ENCODE results near the gene TSSK3.
A peak's percentile ranks its signal among the peaks of the same experiment; 100 is the strongest.

The TSSK3 gene

GRCh38 chr1:32398401-32398800 is 36.1 kb downstream of the TSSK3 start:
- DNase-seq (ENCODE audit: low read depth in 2 of 2) = no peak

- DNase-seq (ENCODE audit: low read depth in 2 of 2) = no peak
Measured at GRCh38 chr1:32399843-32400242, 37.5 kb downstream of the TSSK3 start.

GRCh38 chr1:32400876-32401631 is 38.7 kb downstream of the TSSK3 start:
- DNase-seq (ENCODE audit: low read depth in 2 of 2) = peak in 1 of 2 donors; percentile 44

- DNase-seq (ENCODE audit: low read depth in 2 of 2) = no peak
Measured at GRCh38 chr1:32404946-32405345, 42.6 kb downstream of the TSSK3 start.

- no peak for DNase-seq (ENCODE audit: low read depth in 2 of 2)
Measured at GRCh38 chr1:32405672-32406467, 43.5 kb downstream of the TSSK3 start.

- DNase-seq (ENCODE audit: low read depth in 2 of 2) = no peak
Measured at GRCh38 chr1:32406629-32407111, 44.3 kb downstream of the TSSK3 start.

GRCh38 chr1:32411261-32411660 is 48.9 kb downstream of the TSSK3 start:
- no peak for DNase-seq (ENCODE audit: low read depth in 2 of 2)

GRCh38 chr1:32413507-32414185 is 51.3 kb downstream of the TSSK3 start:
- peak; percentile 46 to 76 for DNase-seq (ENCODE audit: low read depth in 2 of 2)
